Body of pancreas (tissue), 4 donors: Measurements from ENCODE around the gene TNFAIP2.

Experiments
- POLR2A ChIP-seq, 3 donors: fragments of 450-650 bp; IDR thresholded peaks; one replicate each; pipeline ENCODE4 v1.6.1; 2016; ENCODE audit warnings: antibody characterized with exemption in 3 of 3, mild to moderate bottlenecking in 2 of 3
- TF ChIP-seq, protein P1 (sequence below), 7 experiments: fragments of 450-650 bp in 4 of 7; fragments of 200-600 bp in 3 of 7; sonication (generic) in 3 of 7; IDR thresholded peaks; one replicate each; pipeline ENCODE4 v1.5.1; 2016 to 2019; ENCODE audit warnings: antibody characterized with exemption in 7 of 7

- TF ChIP-seq POLR2A (IDR thresholded peaks at IDR 0.05) = no peak
- TF ChIP-seq, protein P1, sequence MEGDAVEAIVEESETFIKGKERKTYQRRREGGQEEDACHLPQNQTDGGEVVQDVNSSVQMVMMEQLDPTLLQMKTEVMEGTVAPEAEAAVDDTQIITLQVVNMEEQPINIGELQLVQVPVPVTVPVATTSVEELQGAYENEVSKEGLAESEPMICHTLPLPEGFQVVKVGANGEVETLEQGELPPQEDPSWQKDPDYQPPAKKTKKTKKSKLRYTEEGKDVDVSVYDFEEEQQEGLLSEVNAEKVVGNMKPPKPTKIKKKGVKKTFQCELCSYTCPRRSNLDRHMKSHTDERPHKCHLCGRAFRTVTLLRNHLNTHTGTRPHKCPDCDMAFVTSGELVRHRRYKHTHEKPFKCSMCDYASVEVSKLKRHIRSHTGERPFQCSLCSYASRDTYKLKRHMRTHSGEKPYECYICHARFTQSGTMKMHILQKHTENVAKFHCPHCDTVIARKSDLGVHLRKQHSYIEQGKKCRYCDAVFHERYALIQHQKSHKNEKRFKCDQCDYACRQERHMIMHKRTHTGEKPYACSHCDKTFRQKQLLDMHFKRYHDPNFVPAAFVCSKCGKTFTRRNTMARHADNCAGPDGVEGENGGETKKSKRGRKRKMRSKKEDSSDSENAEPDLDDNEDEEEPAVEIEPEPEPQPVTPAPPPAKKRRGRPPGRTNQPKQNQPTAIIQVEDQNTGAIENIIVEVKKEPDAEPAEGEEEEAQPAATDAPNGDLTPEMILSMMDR (IDR thresholded peaks at IDR 0.05) = no peak
Observed at GRCh38 chr14:103126088-103126872, 3.0 kb downstream of the TNFAIP2 start.
